HG03097 (cell line): ENCODE data around the gene MYO18B.

Experiments
- ATAC-seq: cut with Tn5 transposase; IDR thresholded peaks from one replicate; pipeline ENCODE4 v1.9.1; 2021; ENCODE audit not compliant: unreplicated experiment, low FRiP score

Gene MYO18B

DNA sequence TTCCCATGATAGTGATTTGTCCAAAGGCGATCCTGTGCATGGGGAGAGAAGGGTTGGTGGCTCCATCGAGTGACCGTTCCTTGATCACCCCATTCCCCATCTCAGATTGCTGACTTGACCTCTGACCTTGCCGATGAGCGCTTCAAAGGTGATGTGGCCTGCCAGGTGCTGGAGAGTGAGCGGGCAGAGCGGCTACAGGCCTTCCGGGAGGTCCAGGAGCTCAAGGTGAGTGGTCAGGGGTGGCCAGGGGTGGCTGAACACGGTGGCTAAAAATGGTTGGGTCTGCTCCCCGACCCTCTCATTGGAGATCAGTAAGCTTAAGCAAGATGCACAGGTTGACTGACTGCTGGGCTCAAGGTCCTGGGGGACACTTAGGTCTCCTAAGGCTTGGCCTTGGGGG is 148.7 kb downstream of the MYO18B start:
- ATAC-seq, result no peak

DNA sequence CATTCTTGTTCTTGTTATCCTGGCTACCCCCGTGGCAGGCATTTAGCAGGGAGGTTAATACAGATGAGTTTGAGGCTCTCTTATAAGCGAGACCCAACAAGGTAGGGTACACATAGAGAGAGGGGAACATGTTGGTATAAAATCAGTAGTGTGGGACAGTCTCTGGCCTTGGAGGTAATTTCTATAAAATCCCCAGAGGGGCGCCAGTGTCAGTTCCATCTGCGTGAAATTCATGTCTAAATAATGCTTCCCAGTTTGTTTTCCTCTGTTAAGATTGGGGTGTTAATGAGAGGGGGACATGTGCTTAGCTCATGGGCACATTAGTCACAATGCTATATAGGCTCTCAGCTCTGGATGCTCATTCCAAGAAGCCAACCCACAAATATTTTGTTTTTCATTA is 150.7 kb downstream of the MYO18B start:
- ATAC-seq, result no peak

DNA sequence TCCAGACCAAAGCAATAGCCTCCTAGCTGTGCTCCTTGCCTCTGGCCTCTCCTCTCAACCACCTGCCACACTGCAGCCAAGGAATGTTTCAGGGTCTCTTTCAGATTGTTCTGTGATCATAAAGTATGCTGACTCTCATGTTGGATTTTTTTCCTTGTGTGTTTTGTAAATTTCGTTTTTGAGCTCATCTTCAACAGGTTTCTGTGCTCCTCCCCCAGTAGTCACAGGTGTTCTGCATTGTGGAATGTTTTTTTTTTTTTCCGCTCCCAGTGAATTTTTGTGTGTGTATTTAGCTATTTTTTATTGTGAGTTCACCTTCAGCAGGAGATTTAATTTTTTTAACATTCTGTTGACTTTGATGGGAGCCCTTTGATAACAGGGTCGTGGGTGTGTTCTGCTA is 153.7 kb downstream of the MYO18B start:
- no peak for ATAC-seq

DNA sequence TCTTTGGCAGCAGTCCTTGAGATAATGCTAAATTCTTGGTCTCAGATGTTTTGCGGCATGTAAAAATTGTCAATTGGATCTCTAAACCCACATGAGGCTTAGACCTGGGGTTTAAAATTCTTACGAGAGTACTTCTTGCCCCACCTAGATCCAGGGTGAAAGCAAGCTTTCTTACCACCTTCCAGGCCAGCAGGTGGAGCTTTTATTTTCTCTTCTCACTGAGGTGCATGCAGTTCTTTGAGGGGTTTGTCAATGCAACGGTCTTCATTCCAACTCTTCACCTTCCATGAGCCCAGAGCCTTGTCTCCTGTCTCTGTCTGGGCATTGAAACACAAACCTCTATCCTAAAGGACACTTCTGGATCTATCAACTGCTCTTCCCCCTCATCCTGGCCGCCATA is 154.1 kb downstream of the MYO18B start:
- ATAC-seq, result no peak

DNA sequence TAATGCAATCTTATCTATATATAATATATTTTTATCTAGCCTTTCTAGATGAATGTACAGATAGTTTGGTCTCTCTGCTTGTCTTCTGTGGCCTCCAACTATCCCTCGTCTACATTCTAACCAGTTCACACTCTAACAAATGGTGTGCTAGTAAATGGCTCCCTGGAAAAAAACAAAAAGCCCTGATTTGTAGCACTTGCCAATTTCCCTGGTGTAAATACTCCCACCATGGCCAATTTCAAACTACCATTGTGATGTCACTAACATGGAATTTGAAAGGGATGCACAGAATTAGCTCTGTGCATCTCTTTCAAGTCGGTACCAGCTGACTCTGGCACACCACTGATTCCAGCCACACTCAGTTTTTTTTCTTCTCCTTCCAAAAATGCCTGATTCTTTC is 154.6 kb downstream of the MYO18B start:
- no peak for ATAC-seq

DNA sequence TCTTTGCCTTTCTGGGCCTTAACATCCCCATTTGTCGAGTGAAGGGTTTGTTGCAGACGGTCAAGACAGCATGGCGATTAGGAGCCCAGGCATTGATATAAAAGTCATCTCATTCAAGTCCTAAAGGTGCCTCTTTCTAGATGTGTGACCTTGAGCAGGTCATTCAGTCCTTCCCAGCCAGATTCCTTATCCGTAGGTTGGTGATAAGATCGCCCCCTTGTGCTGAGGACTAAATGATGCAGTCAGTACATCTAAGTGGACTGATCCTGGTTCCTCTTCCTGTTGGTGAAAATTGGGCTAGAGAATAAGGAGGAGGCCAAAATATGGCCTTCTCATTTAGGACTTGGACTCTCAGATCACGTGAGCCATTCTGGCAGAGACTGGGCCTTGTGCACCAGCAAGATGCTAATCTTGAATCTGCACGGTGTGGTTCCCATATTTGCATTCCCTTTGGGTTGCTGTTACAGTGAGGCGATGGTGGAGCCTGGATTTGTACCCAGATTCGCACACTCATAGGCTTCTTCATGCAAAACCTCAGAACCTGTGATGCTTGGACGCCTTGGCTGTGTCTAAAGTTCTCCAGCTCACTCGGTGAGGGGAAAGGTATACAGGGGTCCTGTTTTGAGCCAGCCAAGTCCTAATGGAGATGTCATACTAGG is 156.8 kb downstream of the MYO18B start:
- no peak for ATAC-seq

DNA sequence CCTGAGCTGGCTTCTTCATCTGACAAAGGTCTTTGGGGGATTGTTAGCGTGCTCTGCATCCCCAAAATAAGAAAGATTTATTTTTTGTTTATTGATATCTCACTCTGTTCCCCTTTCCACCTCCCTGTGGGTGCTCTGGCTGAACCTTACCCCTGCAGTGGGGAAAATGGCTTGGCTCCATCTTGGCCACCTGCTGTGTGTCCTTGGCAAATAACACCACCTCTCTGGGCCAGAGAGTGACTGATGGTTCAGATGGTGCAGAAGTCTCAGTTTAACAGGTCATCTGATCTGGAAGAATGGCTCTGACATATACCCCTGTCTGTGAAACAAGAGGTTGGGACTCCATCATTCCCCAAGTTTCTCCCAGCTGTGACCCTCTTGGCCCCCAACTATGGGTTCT is 157.6 kb downstream of the MYO18B start:
- no peak for ATAC-seq

DNA sequence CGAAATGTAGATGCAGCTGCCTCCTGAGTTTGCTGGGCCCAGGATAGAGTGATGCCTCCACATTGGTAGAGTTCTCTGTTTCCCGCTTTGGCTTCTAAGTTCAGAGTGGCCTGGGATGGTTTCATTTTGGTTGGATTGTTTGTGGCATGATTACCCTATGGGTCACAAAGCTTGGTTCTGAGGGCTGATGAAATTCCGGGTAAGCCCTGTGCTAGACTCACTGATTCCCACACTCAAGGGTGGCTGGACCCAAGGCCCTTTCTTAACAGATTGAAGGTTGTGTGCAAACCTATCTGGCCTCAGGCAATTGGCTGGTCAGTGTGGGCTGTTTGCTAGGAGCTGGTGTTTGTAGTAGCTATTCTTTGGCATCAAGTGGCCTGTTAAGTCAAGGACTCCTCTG is 158.4 kb downstream of the MYO18B start:
- ATAC-seq, result no peak

DNA sequence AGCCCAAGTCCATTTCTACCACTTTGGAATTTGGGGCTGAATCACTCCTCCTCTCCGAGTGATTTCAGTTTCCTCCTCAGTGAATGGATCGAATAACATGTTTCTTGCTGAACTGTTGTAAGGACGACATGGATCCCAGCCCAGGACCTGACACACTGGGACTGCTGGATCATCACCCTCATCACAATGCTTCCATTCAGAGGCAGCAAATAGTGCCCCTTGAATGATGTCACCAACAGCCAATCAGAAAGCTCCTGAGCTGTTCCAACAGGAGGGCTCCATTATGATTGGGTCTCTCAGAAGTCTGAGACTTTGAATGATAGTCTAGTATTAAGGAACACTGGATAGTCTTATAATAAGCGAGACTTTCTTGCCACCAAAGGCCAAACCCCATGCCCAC is 158.9 kb downstream of the MYO18B start:
- ATAC-seq, result no peak

DNA sequence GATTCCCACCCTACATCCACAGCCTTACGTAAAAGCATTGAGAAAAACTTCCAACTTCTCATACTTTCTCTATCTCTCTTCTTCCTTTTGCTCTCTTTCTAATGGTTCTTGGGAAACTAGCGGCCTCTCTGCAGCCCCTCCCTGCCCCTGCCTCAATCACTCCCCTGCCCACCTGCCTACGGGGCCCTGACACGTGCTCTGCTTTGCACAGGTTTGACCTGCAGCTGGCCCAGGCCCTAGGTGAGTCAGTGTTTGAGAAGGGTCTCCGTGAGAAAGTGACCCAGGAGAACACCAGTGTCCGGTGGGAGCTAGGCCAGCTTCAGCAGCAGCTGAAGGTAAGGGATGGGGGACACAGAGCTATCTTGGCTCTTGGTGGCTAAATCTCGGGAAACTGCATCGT is 160.4 kb downstream of the MYO18B start:
- ATAC-seq, result no peak

DNA sequence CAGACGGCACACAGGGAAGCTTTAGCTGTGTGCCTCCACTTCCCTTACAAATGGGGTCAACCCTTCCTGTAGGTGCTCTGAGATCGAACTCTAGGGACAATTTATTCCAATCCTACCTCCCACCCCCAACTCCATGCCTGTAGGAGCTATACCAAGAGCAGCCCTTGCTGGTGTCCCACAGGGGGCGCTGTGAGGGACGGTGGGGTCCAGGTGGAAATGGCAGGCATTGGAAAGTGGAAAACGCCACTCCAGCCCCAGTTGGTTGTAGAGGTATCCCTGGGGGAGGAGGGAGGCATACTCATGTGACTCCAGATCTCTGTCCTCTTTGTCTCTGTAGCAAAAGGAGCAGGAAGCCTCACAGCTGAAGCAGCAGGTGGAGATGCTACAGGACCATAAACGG is 161.3 kb downstream of the MYO18B start:
- no peak for ATAC-seq

DNA sequence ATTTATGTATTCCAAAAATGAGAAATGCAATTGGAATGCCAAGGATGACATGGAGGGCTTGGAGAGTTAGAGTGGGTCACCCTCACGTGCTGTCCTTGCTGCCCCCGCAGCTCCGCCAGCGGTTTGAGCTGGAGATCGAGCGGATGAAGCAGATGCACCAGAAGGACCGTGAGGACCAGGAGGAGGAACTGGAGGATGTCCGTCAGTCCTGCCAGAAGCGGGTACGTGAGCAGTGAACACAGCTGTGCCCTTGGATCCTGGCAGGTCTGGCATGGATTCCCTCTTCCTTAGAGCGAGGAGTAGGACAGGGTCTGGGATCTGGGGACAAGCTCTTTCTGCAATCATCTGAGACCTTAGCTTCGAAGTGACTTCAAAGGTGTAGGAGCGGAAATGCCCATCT is 166.2 kb downstream of the MYO18B start:
- no peak for ATAC-seq

DNA sequence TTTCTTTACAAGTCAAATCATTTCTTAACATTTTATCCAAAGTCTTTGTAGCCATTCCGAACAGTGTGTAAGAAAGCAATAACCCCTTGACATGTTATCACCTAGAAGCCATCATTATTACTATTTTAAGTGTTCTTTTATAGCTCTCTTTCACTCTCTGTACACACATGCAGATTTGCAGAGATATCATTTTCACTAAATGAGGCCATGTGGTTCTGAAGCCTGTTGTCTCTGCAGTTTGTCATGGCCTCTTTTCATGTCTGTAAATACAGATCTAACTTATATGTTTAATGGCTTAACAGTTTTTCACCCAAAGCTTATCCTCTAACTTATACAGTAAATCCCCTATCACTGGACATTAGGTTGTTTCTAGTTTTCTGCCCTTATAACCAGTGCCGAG is 166.8 kb downstream of the MYO18B start:
- ATAC-seq, result no peak

DNA sequence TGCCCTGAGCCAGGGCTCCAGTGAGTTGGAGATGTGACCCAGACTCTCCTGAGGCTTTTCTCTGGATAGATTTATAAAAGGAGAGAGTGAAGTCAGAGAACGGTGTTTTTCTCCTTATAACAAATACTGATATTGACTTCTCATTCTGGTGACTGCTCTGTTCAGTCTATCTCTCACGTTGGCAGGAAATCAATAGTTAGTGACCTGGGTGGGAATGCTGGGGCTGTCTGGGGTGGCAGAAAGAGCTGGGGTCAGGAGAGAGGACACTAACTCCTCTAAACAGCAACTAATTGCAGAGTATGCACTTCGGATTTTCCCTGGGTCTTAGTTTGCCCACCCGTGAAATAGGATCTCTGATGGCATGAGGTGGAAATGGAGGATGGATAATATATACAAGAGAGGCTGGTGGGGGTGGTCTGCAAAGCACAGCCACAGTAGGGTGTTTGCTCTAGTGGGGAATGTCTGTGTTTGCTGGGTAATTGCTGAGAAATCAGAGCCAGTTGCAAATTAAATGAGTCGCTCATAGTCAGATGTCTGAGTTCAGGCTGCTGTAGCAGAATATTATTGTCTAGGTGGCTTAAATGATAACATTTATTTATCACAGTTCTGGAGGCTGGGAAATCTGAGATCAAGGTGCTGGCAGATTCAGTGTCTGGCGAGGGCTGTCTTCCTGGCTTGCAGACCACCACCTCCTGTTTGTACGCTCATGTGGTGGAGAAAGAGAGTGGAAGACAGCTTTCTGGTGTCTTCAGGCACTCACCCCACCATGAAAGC is 167.8 kb downstream of the MYO18B start:
- no peak for ATAC-seq

DNA sequence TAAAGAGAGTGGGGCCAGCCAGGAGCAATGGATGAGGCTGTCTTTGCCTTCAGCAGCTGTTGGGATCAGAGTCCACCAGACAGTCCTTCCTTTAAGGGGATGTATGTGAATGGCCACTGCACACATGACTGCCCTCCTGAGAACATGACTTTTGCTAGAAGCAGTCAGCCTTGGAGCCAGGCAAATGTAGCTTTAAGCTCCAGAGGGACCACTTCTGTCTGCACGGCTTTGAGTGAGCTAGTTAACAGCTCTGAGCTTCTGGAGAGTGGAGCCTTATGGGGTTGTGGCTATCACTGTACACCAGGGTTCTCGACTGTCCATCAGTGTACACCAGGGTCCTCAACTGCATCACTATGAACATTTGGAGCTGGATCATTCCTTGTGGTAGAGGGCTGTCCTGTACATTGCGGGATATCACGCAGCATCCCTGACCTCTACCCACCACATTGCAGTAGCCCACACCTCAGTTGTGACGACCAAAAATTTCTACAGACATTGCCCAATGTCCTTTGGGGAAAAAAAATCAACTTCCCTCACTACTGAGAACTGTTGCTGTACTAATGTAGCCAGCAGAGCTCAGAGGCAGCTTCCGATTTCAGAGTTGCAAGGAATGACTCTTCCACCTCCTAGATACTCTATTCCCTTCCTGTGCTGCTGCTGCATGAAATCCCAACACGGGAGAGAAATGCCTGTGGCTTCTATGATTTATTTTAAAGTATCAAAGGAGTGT is 169.4 kb downstream of the MYO18B start:
- no peak for ATAC-seq

DNA sequence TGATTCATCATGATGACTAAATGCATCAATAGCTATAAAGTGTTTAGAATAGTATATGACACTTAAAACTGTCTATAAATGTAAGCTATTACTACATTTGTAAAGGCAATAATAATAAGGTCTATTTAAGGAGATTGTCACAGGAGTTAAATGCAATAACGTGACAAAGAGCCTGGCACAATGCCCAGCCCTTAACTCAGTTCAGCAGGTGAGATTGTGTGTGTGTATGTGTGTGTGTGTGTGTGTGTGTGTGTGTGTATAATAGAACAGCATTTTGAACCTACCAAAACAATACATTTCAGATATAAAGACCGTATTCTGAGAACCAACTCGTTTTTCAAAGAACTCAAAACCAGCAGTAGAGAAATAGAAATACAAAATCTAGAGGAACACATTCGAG is 177.5 kb downstream of the MYO18B start:
- ATAC-seq, result no peak

DNA sequence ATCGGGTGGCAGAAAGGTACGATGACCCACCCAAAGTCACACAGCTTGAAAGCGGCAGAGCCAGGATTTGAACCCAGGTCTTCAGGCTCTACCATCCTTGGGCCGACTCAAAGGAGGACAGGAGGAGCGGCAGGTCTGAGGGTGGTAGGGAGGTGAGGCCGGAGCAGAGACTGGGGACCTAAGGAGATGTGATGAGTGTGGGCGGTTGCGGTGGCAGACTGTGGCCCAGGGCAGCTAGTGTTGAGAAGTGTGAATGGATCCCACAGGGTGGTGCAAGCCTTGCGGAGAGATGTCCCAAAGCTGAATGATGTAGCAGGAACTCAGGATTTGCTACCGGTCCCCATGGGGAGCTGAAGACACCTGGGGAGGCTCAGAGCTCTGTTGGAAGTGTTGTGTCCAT is 180.2 kb downstream of the MYO18B start:
- ATAC-seq, result no peak

DNA sequence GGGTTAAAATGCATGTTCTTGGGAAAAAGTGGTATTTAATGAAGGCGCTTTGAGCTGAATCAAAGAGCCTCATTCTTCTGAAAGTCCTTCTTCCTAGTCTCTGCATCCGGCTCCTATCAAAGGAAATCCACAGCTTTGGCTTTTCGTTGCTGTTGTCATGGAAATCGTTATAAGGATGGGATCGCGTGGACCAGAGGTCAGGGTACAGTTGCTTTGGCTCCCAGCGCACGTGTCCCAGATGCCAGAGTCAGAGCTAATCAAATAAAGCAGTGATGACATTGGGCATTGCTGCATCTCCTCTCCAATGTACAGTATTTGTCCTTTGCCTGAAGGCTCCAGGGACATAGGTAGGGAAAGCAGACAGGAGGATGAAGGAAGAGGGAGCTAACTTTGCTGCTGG is 181.9 kb downstream of the MYO18B start:
- no peak for ATAC-seq

DNA sequence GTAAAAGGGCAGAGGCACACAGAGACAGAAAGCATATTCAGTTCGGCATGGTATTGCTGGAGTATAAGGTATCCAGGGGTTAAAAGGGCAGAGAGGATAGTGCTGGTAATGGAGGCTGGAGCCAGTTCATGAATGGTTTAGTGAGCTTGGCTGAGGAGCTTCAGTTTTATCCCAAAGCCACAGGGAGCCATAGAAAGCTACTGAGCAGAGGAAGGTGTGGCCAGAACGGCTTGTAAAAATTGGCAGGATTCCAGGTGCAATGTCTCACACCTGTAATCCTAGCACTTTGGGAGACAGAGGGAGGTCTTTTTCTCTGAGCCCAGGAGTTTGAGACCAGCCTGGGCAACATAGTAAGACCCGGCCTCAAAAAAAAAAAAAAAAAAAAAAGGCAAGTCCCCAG is 186.1 kb downstream of the MYO18B start:
- no peak for ATAC-seq

DNA sequence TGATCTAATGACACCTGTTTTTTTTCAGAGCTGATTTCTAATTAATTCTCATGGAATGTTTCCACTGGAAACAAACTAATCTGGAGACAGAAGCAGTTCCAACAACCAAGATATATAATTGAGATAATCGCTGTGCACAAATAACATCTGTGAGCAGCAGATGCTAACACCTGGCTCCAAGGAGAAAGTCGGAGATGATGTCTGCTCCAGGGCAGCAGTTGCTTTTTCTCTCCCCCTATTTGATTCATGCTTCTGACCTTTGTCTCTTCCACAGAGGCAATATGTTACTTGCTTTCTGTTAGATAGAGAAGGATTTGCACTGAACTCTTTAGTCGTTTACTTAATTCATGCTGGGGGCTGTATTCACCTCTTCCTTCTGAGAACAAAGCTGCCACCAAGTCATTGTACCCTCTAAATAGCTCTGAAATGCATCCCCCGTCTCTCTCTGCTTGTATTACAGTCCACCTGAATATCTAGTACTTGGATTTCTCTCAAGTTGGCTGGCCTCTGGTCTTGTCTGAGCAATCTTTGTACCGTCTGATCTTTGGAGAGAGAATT is 187.4 kb downstream of the MYO18B start:
- no peak for ATAC-seq

DNA sequence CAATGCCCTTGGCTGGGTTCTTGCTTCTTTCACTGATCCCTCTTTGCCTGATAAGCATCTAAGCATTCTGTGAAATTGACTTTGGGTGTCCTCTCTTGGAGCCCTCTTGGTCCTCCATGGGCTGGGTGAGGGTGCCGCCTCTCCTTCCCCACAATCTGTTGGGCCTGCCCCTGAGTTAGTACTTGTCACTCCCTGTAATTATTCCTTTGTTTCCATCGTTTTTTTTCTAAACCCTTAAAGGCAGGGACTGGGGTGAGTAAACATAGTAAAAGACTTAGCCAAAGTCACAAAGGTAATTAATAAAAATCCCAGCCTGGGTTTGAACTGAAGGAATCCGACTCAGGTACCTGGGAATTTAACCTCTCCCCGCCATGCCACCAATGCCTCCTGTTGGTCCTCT is 188.1 kb downstream of the MYO18B start:
- ATAC-seq, result no peak
